CD14-positive monocyte (primary cell): Measurements from ENCODE around the gene EYA4. TPM values are rescaled to one million over a fixed set of nuclear protein-coding genes. Genes with fewer than 3 reads are reported as not detected.

Experiments used
- DNase-seq, 3 donors: peaks; one replicate each; pipeline ENCODE4 v3.0.0-alpha.2; 2011 to 2022
- H2AFZ ChIP-seq: 2 replicates; pipeline ENCODE4 v1.6.0; 2012; ENCODE audit warnings: mild to moderate bottlenecking, low read depth, low read length, inconsistent platforms; ENCODE audit not compliant: insufficient read depth, poor library complexity, severe bottlenecking
- H3K27ac ChIP-seq, 2 donors: 1 replicate in 1 of 2; 2 replicates in 1 of 2; pipeline ENCODE4 v1.5.1; 2012 to 2013; ENCODE audit warnings: low read length in 2 of 2, control low read depth in 1 of 2, inconsistent platforms in 1 of 2, low read depth in 1 of 2, mild to moderate bottlenecking in 1 of 2
- H3K27me3 ChIP-seq, 2 donors: one replicate each; pipeline versions ENCODE4 v1.6.0 to v1.6.1; 2011 to 2013; ENCODE audit warnings: low read length in 2 of 2; ENCODE audit not compliant: control insufficient read depth in 2 of 2, insufficient read depth in 2 of 2
- H3K36me3 ChIP-seq, 2 donors: replicated peaks in 1 of 2; 1 replicate in 1 of 2; 2 replicates in 1 of 2; pipeline versions ENCODE4 v1.5.1 to v1.6.1; 2012 to 2013; ENCODE audit warnings: low read length in 2 of 2, control low read depth in 1 of 2, inconsistent platforms in 1 of 2, mild to moderate bottlenecking in 1 of 2; ENCODE audit not compliant: insufficient read depth in 2 of 2, control insufficient read depth in 1 of 2
- H3K4me1 ChIP-seq, 2 donors: 1 replicate in 1 of 2; 2 replicates in 1 of 2; pipeline versions ENCODE4 v1.5.1 to v1.6.1; 2012 to 2013; ENCODE audit warnings: low read length in 2 of 2, control low read depth in 1 of 2, inconsistent platforms in 1 of 2, mild to moderate bottlenecking in 1 of 2, moderate library complexity in 1 of 2; ENCODE audit not compliant: insufficient read depth in 2 of 2, control insufficient read depth in 1 of 2
- H3K4me2 ChIP-seq: replicated peaks from 2 replicates; pipeline ENCODE3; 2012; ENCODE audit warnings: low read length, moderate library complexity, mild to moderate bottlenecking; ENCODE audit not compliant: poor library complexity, severe bottlenecking; ENCODE audit errors: extremely low read depth
- H3K4me3 ChIP-seq, 3 experiments: fragments of 200-600 bp in 1 of 3; sonication (generic) in 1 of 3; replicated peaks in 1 of 3; 1 replicate in 2 of 3; 2 replicates in 1 of 3; pipeline ENCODE4 v1.5.1; 2011 to 2013; ENCODE audit warnings: low read length in 3 of 3, mild to moderate bottlenecking in 3 of 3, control low read depth in 2 of 3, low read depth in 2 of 3, inconsistent platforms in 1 of 3, moderate library complexity in 1 of 3
- H3K79me2 ChIP-seq: 2 replicates; pipeline ENCODE4 v1.6.0; 2012; ENCODE audit warnings: mild to moderate bottlenecking, control low read depth, inconsistent platforms, low read length, moderate library complexity; ENCODE audit not compliant: insufficient read depth
- H3K9ac ChIP-seq: 2 replicates; pipeline ENCODE4 v1.6.0; 2017; ENCODE audit warnings: low read length, mild to moderate bottlenecking; ENCODE audit not compliant: insufficient read depth, poor library complexity, severe bottlenecking
- H3K9me3 ChIP-seq, 2 donors: replicated peaks in 1 of 2; 1 replicate in 1 of 2; 2 replicates in 1 of 2; pipeline versions ENCODE4 v1.5.1 to v1.6.1; 2012 to 2013; ENCODE audit warnings: low read length in 2 of 2, control low read depth in 1 of 2; ENCODE audit not compliant: control insufficient read depth in 1 of 2, insufficient read depth in 1 of 2
- H4K20me1 ChIP-seq: 2 replicates; pipeline ENCODE4 v1.6.0; 2012; ENCODE audit warnings: mild to moderate bottlenecking, low read length, control low read depth, moderate library complexity; ENCODE audit not compliant: insufficient read depth
- H3K27ac Mint-ChIP-seq, 7 donors: one replicate each; pipeline ENCODE4 v1.8.0; 2020; ENCODE audit warnings: mild to moderate bottlenecking in 7 of 7, mixed read lengths in 7 of 7, moderate library complexity in 6 of 7, inconsistent platforms in 2 of 7
- H3K27me3 Mint-ChIP-seq, 3 donors: one replicate each; pipeline ENCODE4 v1.8.0; 2021 to 2022; ENCODE audit warnings: low read depth in 3 of 3, mild to moderate bottlenecking in 3 of 3, mixed read lengths in 3 of 3, moderate library complexity in 3 of 3, inconsistent platforms in 1 of 3
- H3K36me3 Mint-ChIP-seq, 2 donors: one replicate each; pipeline ENCODE4 v1.8.0; 2020; ENCODE audit warnings: mixed read lengths in 2 of 2, inconsistent platforms in 1 of 2, mild to moderate bottlenecking in 1 of 2
- H3K4me1 Mint-ChIP-seq: one replicate; pipeline ENCODE4 v1.8.0; 2020; ENCODE audit warnings: mild to moderate bottlenecking, mixed read lengths
- H3K4me3 Mint-ChIP-seq, 2 donors: one replicate each; pipeline ENCODE4 v1.8.0; 2020; ENCODE audit warnings: mild to moderate bottlenecking in 2 of 2, mixed read lengths in 2 of 2, moderate library complexity in 1 of 2
- H3K9me3 Mint-ChIP-seq, 7 donors: one replicate each; pipeline ENCODE4 v1.8.0; 2020 to 2022; ENCODE audit warnings: mixed read lengths in 7 of 7, mild to moderate bottlenecking in 6 of 7, moderate library complexity in 6 of 7, inconsistent platforms in 2 of 7
- WGBS: methylation state at CpG from one replicate; pipeline ENCODE4 v1.1.5; 2013; ENCODE audit warnings: missing lambda C conversion rate; ENCODE audit not compliant: insufficient coverage; 5-methylcytosine and 5-hydroxymethylcytosine counted together
- intact Hi-C, 2 donors: fragments of 100-400 bp; cut with micrococcal nuclease; formaldehyde crosslinking; loops; one replicate each; pipeline versions ENCODE4 v1.15.0 to v1.15.1; 2023
- polyA plus RNA-seq, 3 donors: library from polyadenylated mRNA; depleted of rRNA in 1 of 3; unstranded in 2 of 3; stranded (reverse) in 1 of 3; fragments of 300-500 nt in 2 of 3; fragments of >200 nt in 1 of 3; fragmentation: Illumina TruSeq in 2 of 3; gene quantifications; 1 replicate in 2 of 3; 2 replicates in 1 of 3; pipeline ENCODE4 v1.2.3, GENCODE V29; 2012 to 2021
- TF ChIP-seq, protein P1 (sequence below): fragments of 200-600 bp; IDR thresholded peaks from one replicate; pipeline ENCODE4 v1.8.0; 2022; ENCODE audit warnings: antibody characterized with exemption, mild to moderate bottlenecking

Gene EYA4
- polyA plus RNA-seq, 3 donors = not detected

DNA sequence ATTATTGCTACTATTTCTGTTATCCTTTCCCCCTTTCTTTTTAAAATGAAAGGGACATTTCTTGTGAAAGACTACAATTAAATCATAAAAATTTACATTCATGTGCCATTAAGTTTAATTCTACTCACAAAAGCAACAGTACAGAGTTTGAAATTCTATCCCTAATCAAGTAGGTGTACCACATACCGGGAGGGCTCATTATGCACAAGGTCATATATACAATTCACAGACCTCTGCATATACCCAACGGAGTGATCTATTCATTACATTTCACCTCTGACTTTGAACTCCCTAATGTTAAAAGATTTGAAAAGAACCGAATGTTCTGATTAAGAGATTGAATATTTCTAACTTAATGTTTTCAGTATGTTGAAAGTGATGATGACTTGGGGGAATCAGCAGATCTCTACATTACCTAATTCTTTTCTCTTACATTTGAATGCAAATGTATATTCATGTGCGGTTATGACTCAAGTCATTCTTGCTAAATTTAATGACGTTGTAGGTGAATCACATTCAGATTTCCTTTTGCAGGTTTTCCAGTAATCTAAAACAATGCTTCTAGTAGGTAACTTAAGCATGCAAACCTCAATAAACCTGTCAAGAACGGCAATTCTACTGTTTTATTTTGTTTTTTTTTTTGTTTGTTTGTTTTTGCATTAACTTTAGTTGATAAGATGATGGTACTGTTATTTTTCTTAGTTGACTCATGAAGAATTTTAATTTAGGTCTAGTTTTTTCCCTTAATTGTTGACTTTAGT is 7.3 kb downstream of the EYA4 start:
- peaks cover 0 to 6% (median 0%) of the 10 kb centered on the region in 7 donors for H3K9me3 Mint-ChIP-seq
- H3K4me3 ChIP-seq = no peak overlapping the region
- no peak overlapping the region for H3K4me2 ChIP-seq
- H3K27me3 Mint-ChIP-seq = peaks cover 11 to 31% (median 19%) of the 10 kb centered on the region in 3 donors
- no peak overlapping the region for H3K27ac Mint-ChIP-seq
- H2AFZ ChIP-seq = no peak overlapping the region
- H3K4me3 Mint-ChIP-seq = no peak overlapping the region
- no peaks in the 10 kb centered on the region for H3K79me2 ChIP-seq
- DNase-seq = no peak
- H3K27me3 ChIP-seq = peaks cover 17 to 26% of the 10 kb centered on the region in 2 donors
- intact Hi-C loops = no loop called here
- no peaks in the 10 kb centered on the region for H3K36me3 ChIP-seq
- no peaks in the 10 kb centered on the region for H3K9me3 ChIP-seq
- no peak overlapping the region for H3K9ac ChIP-seq
- TF ChIP-seq, protein P1, sequence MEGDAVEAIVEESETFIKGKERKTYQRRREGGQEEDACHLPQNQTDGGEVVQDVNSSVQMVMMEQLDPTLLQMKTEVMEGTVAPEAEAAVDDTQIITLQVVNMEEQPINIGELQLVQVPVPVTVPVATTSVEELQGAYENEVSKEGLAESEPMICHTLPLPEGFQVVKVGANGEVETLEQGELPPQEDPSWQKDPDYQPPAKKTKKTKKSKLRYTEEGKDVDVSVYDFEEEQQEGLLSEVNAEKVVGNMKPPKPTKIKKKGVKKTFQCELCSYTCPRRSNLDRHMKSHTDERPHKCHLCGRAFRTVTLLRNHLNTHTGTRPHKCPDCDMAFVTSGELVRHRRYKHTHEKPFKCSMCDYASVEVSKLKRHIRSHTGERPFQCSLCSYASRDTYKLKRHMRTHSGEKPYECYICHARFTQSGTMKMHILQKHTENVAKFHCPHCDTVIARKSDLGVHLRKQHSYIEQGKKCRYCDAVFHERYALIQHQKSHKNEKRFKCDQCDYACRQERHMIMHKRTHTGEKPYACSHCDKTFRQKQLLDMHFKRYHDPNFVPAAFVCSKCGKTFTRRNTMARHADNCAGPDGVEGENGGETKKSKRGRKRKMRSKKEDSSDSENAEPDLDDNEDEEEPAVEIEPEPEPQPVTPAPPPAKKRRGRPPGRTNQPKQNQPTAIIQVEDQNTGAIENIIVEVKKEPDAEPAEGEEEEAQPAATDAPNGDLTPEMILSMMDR = no peak
- H3K4me1 Mint-ChIP-seq = no peaks in the 10 kb centered on the region
- no peaks in the 10 kb centered on the region for H4K20me1 ChIP-seq
- H3K4me1 ChIP-seq = no peaks in the 10 kb centered on the region
- WGBS = no CpG with 5 or more reads among the region's 6 CpGs
- H3K36me3 Mint-ChIP-seq = no peaks in the 10 kb centered on the region
- H3K27ac ChIP-seq = no peak overlapping the region

DNA sequence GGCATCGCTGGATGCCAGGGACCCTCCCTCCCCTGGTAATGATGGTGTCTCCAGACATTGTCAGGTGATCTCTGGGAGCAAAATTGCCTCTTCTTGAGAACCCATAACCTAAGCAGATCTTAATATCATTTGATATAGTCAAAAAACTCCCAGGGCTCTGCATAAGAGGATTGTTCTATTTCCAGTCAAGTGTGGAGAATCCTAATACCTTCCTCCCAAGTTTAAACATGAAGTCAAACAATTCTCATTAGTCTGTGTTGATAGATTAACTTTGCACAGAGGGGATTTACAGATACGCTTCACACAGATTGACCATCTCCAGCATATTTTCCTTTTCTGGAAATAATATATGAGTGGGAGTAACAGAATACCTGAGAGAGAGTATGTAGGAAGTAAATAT is 10.5 kb downstream of the EYA4 start:
- H3K9me3 Mint-ChIP-seq = peaks cover 0 to 6% (median 0%) of the 10 kb centered on the region in 7 donors
- Histone ChIP-seq H3K36me3 (no peaks in the 10 kb centered on the region), H3K4me3 (no peak overlapping the region), H3K9me3 (no peaks in the 10 kb centered on the region), H3K79me2 (no peaks in the 10 kb centered on the region), H3K4me2 (no peak overlapping the region), H3K4me1 (no peaks in the 10 kb centered on the region), H4K20me1 (no peaks in the 10 kb centered on the region), H3K27ac (no peak overlapping the region), H3K27me3 (peaks cover 0 to 2% of the 10 kb centered on the region in 2 donors), H2AFZ (no peak overlapping the region), H3K9ac (no peak overlapping the region)
- peaks cover under 1 to 10% (median 5%) of the 10 kb centered on the region in 3 donors for H3K27me3 Mint-ChIP-seq
- H3K27ac Mint-ChIP-seq = no peak overlapping the region
- no peak for DNase-seq
- H3K4me3 Mint-ChIP-seq = peak overlapping the region in 1 of 2 donors; percentile 39
- TF ChIP-seq, protein P1 = no peak
- no peaks in the 10 kb centered on the region for H3K4me1 Mint-ChIP-seq
- no CpG with 5 or more reads among the region's 2 CpGs for WGBS
- H3K36me3 Mint-ChIP-seq = no peaks in the 10 kb centered on the region
- intact Hi-C loops = no loop called here
